ENCODE results near the gene ZNF638.

Gene ZNF638

DNA sequence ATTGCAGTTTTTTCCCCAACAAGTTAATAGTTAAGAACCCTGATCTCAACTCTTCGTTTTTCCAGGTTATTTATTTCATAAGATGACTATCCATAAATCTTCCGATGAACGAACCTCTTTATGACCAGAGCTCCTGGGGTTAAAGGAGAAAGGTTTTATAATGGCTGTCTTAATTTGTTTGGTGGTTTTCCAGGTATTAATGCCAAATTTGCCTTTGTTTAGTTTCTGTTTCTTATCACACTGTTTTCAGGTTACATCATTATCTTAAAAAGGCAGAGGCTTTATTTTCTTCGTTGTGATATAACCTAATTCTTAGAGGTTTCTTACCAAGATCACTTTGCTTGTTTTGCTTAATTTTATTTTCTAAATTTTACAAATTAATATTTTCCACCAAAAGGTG lies 10.1 kb downstream of the ZNF638 start:
- TF ChIP-seq SIN3A (IDR thresholded peaks at IDR 0.05; ENCODE audit: borderline replicate concordance, insufficient read depth, low read length): no peak
- TF ChIP-seq POLR2AphosphoS5 (IDR thresholded peaks at IDR 0.05; ENCODE audit: low read depth, low read length): no peak
- no peak for TF ChIP-seq FOXP2 (optimal IDR thresholded peaks at IDR 0.05; ENCODE audit: borderline replicate concordance, extremely low read depth, extremely low read length, insufficient read depth)
- TF ChIP-seq, protein P1, sequence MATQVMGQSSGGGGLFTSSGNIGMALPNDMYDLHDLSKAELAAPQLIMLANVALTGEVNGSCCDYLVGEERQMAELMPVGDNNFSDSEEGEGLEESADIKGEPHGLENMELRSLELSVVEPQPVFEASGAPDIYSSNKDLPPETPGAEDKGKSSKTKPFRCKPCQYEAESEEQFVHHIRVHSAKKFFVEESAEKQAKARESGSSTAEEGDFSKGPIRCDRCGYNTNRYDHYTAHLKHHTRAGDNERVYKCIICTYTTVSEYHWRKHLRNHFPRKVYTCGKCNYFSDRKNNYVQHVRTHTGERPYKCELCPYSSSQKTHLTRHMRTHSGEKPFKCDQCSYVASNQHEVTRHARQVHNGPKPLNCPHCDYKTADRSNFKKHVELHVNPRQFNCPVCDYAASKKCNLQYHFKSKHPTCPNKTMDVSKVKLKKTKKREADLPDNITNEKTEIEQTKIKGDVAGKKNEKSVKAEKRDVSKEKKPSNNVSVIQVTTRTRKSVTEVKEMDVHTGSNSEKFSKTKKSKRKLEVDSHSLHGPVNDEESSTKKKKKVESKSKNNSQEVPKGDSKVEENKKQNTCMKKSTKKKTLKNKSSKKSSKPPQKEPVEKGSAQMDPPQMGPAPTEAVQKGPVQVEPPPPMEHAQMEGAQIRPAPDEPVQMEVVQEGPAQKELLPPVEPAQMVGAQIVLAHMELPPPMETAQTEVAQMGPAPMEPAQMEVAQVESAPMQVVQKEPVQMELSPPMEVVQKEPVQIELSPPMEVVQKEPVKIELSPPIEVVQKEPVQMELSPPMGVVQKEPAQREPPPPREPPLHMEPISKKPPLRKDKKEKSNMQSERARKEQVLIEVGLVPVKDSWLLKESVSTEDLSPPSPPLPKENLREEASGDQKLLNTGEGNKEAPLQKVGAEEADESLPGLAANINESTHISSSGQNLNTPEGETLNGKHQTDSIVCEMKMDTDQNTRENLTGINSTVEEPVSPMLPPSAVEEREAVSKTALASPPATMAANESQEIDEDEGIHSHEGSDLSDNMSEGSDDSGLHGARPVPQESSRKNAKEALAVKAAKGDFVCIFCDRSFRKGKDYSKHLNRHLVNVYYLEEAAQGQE (IDR thresholded peaks at IDR 0.05; ENCODE audit: insufficient read depth in 1 of 2, low read depth in 2 of 2, low read length in 2 of 2): no peak
- TF ChIP-seq TAF1 (IDR thresholded peaks at IDR 0.05; ENCODE audit: borderline replicate concordance, insufficient read depth, low read length): no peak

DNA sequence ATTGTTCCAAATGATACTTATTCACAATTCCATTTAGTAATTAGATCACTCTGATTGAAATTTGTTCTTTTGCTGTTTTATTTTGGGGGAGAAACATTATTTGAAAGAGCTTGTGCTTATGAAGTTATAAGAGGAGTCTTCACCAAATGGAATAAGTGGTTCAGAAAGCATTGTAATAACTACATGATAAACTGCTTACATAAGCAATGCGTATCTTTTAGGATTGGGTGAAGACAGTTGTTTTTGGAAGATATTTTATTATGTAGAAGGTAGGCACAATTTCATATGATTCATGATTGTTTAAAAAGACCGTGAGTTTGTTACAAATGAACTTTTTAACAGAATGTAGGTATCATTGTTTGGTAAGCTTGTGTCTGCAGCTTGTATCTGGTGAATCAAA lies 14.5 kb downstream of the ZNF638 start:
- TF ChIP-seq FOXP2 (optimal IDR thresholded peaks at IDR 0.05; ENCODE audit: borderline replicate concordance, extremely low read depth, extremely low read length, insufficient read depth) (no peak), SIN3A (IDR thresholded peaks at IDR 0.05; ENCODE audit: borderline replicate concordance, insufficient read depth, low read length) (no peak), TAF1 (IDR thresholded peaks at IDR 0.05; ENCODE audit: borderline replicate concordance, insufficient read depth, low read length) (no peak), POLR2AphosphoS5 (IDR thresholded peaks at IDR 0.05; ENCODE audit: low read depth, low read length) (no peak)
- TF ChIP-seq, protein P1 (IDR thresholded peaks at IDR 0.05; ENCODE audit: insufficient read depth in 1 of 2, low read depth in 2 of 2, low read length in 2 of 2): no peak

DNA sequence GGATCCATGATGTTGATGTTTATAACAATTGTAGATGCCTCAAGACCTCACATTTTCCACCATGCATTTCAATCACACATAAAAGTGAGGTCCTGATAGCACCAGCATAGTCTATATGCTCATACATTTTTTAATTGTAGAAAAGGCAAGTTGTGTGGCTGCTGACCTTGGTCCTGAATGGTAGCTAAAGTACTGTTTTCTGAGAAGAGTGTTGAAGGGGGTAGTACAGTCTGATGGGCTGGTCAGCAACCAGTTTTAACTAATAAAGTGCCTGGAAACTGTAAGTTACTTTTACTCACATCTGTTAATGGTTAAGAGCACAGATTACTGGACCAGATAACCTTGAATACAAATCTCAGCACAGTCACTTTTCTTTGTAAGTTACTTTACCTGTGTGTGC lies 15.9 kb downstream of the ZNF638 start:
- TF ChIP-seq SIN3A (IDR thresholded peaks at IDR 0.05; ENCODE audit: borderline replicate concordance, insufficient read depth, low read length): no peak
- TF ChIP-seq, protein P1 (IDR thresholded peaks at IDR 0.05; ENCODE audit: insufficient read depth in 1 of 2, low read depth in 2 of 2, low read length in 2 of 2): peak; percentile 85 to 95

DNA sequence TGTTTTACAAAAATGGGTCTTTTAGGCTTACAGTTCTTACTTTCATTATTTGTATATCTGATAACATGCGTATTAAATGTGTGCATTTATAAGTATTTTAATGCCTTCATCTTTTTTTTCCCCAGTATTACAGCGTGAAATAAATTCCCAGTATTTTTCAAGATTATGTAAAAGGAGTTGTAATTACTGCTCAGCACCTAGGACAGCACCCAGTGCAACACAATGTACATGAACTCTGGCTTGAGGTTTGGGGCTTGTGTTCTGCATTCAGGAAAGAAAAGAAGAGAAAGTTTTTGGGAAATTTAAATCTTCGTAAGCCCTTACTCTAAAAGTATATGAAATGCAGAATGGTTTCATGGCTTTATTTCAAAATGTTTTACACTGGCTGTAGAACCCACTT lies 16.7 kb downstream of the ZNF638 start:
- no peak for TF ChIP-seq FOXP2 (optimal IDR thresholded peaks at IDR 0.05; ENCODE audit: borderline replicate concordance, extremely low read depth, extremely low read length, insufficient read depth)
- TF ChIP-seq POLR2AphosphoS5 (IDR thresholded peaks at IDR 0.05; ENCODE audit: low read depth, low read length): no peak
- TF ChIP-seq TAF1 (IDR thresholded peaks at IDR 0.05; ENCODE audit: borderline replicate concordance, insufficient read depth, low read length): no peak
- TF ChIP-seq, protein P1 (IDR thresholded peaks at IDR 0.05; ENCODE audit: insufficient read depth in 1 of 2, low read depth in 2 of 2, low read length in 2 of 2): peak; percentile 86 to 96
- TF ChIP-seq SIN3A (IDR thresholded peaks at IDR 0.05; ENCODE audit: borderline replicate concordance, insufficient read depth, low read length): no peak

DNA sequence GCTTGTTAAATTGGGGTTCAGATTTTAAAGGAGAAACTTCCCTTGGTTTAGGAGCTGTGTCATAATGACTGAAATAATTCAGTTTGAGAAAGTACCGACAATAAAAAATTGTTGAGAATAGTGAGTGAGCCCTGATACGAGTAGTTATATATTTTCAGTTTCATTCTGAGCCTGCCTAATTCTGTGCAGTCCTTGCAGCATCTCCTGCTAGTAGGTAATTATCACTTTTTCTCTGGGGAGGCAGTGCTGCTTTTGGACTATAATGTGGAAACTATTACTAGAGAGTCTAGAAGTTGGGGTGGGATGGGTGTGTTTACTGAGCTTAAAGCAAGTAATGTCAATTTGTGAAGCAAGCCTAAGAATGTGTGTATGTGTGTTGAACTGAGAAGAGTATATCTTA lies 21.7 kb downstream of the ZNF638 start:
- TF ChIP-seq SIN3A (IDR thresholded peaks at IDR 0.05; ENCODE audit: borderline replicate concordance, insufficient read depth, low read length): no peak
- no peak for TF ChIP-seq FOXP2 (optimal IDR thresholded peaks at IDR 0.05; ENCODE audit: borderline replicate concordance, extremely low read depth, extremely low read length, insufficient read depth)
- TF ChIP-seq, protein P1 (IDR thresholded peaks at IDR 0.05; ENCODE audit: insufficient read depth in 1 of 2, low read depth in 2 of 2, low read length in 2 of 2): no peak
- no peak for TF ChIP-seq POLR2AphosphoS5 (IDR thresholded peaks at IDR 0.05; ENCODE audit: low read depth, low read length)
- TF ChIP-seq TAF1 (IDR thresholded peaks at IDR 0.05; ENCODE audit: borderline replicate concordance, insufficient read depth, low read length): no peak
